Measurements from ENCODE around the gene COL4A1.

GRCh38 chr13:110125157-110125556 lies 181.8 kb downstream of the COL4A1 start:
- TF ChIP-seq CTCF (IDR thresholded peaks at IDR 0.05) (no peak), POLR2AphosphoS5 (IDR thresholded peaks at IDR 0.05) (no peak)

Data from upper lobe of left lung (tissue), 4 donors.